Activated CD4-positive, alpha-beta T cell treated with anti-CD3 and anti-CD28 coated beads for 24 hours (primary cell): ENCODE data around the gene ADCY9.

Experiments
- DNase-seq, 2 donors: peaks; one replicate each; pipeline ENCODE4 v3.0.0-alpha.2; 2020; ENCODE audit warnings: low read depth in 2 of 2

The ADCY9 gene

DNA sequence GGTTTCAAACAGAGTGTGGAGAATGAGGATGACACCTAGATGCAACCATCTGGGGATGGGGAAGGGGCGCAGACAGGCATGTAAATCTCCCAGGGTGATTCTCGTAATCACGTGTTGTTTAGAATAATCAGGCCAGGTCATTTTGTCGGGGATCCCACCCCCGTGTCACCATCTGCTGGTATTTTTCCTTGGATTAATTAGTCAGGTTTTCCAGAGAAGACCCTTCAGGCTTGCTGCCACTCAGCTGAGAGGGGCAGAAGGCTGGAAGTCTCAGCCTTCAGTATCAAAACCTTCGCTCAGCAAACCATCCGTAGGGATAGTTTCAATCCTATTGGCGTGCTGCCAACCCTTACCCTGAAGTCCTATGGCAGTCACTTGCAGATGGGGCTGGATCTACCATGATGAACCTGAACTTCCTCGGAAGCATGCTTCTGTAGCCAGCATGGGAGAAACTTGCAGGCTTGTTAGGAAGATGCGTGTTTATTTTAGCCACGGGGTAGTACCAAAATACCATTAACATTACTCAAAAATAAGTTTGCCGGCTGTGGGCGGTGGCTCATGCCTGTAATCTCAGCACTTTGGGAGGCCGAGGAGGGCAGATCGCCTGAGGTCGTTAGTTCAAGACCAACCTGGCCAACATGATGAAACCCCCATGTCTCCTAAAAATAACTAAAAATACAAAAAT lies 7.5 kb upstream of the ADCY9 start:
- no peak for DNase-seq

DNA sequence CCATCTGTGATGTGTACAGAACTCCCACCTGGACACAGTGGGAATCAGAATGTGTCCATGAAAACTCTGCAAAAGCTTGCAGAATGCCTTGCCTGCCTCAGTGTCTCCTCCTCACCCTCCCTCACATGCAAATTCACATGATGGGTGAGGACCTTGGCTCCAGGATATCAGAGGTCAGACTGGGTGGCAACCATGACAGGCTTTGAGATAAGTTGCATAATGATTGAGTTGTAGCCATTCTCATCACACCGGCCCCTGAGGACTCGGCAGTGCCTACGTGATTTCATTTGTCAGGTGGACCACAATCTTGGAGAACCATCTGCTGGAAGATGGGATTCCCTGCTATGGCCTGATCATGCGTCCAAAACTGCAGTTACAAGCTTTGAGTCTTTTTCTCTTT lies 3.9 kb upstream of the ADCY9 start:
- no peak for DNase-seq

DNA sequence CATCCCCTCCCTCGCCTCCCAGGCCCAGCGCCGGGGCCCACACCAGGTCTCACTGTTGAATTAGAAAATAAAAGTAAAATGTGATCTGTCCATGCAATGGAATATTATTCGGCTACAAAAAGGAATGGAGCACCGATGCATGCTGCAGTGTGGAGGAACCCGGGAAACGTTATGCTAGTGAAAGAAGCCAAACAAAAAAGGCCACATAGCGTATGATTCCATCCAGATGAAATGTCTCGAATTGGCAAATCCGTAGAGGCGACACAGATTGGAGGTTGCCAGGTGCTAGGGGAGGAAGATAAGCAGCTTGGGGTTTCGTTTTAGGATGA lies 972 bp upstream of the ADCY9 start:
- no peak for DNase-seq

DNA sequence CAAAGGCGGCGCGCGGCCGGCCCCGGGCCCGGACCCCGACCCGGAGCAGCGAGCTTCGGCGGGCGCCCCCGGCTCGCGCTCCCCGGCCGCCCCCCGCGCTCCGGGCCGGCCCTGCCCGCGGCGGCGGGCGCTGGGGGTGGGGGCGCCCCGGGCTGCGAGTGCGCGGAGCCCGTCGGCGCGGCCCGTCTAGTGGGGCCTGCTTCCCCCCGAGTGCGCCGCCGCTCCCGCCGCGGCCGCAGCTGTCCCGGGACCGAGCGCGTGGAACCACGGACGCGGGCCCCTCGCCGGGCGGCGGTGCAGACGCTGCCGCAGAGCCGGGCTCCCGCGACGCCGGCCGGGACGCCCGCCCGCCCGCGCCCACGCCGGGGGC lies 308 bp downstream of the ADCY9 start:
- DNase-seq = no peak

DNA sequence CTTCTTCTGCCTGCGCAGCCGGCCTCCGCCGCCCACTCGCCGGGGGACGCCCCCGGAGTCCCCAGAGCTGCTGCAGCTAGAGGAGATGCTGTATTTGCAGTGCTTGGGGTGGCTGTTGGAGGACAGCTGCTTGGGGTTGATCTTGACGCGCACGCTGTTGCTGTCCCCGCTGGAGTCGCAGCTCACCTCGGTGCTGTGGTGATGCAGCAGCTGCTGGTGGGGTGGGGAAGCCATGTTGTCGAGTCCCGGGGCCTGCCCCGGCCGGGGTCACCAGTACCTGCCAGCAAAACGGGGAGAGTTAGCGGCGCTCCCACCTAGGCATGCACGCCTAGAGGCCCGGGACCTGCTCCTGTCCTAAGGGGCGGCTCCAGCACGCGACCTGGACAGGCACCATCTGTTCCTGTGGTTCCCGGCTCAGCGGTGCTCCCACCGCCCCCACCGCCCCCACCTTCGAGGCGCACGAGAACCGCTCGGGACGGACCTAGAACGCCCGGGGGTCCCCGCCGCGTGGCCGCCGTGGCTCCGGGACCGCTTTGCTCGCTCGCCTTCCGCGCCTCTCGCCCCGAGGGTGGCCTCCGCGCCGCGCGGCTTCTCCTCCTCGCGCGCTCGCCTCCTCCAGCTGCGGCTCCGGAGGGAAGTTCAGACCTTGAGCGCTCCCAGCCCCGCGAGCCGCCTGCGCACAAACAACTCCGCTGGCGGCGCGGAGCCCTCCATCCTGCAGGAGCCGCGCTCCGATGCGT lies 863 bp downstream of the ADCY9 start:
- peak; percentile 12 to 28 for DNase-seq

DNA sequence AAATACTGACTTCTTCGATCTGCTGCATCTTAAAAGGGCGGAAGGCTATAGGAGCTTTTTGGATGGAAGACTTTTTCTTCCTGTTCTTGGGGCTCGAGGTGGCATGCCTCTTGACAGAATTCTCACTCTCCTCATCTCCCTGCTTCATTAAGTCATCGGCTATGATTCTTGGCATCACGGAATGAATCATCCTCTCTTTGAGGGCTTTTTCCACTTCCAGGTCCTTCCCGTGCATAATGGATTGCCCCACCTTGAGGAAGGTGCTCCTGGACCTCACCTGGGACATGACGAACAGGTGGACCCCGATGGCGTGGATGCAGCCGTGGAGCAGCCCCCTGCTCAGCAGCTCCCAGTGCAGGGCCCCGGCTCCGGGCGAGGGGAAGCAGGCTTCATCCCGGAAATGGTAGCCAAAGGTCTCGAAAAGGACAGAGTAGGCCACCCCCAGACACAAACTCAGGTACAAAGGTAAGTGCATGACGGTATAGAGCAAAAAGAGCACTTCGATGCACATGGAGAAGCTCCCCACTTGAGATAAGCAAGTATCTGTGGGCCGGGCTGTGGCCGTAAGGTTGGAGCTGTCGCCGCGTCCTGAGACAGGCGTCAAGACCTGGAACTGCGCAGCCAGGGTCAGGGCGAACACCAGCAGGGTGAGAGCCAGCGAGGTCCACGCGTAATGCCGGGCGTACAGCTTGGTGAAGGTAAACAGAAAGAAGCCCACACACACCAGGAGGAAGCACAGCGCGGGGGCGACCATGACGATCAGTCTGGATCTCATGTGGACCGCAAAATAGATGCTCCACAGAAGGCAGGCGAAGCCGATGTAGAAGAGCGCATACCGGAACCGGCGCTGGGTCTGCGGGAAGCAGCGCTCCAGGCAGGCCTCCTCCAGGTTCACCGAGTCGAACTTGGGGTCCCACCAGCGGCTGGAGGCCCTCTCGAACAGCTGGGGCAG lies 1.7 kb downstream of the ADCY9 start:
- DNase-seq = no peak

DNA sequence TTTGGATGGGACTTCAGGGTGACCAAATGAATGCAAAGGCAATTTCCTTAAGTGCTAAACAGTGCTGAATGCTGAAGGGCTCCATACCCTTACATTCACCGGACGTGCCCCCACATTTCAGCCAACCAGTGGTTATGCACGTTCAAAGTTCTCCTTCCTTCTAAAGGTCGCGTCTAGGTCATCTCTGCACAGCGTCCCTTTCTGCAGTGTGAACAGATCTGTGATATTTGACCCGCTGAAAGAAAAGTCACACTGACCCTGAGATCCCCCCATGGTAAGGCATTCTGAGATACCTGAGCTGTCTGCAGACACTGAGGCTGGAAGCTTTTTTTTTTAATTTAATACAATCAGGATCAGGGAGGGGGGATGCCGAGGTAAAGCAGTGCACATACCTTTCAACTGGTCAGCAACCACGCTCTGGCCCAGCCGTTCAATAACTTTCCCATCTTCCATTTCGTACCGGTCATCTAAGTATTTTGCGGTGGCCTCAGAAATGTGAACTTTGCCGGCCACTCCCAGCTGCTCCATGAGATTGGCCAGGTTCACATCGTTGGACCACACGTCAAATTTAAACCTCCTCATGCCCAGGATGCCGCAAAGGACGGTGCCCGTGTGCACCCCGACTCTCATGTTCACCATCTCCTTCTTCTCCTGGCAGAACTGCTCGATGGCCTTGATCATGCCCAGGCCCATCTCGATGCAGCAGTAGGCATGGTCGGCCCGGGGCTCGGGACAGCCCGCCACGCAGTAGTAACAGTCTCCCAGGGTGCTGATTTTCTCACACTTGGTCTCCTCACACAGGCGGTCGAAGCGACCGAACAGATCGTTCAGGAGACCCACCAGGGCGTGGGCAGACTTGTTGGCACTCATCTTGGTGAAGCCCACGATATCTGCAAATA lies 2.6 kb downstream of the ADCY9 start:
- no peak for DNase-seq

DNA sequence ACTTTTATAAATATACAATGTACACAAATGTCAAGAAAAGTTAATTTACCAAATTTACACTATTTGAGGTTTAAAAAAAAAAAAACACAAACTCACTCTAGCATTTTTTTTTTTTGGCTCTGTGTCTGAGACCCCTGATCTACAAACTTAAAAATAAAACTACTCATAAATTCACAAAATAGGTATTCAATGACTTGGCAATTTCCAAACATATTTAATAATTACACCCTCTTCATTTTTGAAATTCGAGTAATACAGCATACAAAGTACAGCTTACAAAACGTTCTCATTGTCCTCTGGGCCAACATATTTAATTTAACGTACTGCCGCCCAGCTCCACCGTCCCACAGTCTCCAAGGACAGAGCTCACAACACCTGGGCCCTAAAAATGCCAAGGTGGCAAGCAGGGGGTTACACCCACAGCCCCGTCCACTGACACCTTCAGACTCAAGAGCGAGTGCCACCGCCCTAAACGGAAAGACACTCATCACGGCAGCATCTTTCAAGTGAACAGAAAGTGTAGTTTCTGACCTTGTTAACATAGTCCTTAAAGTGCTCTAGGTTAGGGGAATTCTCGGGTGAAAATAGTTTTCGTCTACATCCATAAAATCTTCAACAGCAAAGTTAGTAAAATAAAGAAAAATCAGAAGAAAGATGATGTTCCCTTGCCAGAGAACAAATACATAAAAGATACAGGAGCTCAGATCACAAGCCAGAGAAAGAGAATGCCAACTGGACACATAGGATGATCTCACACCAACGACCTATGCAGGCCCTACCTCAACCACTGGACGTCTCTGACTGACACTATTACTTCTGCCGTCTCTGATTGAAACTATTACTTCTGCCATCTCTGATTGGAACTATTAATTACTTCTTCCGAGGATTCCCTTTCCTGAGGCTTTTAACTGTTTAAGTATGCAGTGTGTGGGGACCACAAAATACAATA lies 4.2 kb downstream of the ADCY9 start:
- DNase-seq = no peak

DNA sequence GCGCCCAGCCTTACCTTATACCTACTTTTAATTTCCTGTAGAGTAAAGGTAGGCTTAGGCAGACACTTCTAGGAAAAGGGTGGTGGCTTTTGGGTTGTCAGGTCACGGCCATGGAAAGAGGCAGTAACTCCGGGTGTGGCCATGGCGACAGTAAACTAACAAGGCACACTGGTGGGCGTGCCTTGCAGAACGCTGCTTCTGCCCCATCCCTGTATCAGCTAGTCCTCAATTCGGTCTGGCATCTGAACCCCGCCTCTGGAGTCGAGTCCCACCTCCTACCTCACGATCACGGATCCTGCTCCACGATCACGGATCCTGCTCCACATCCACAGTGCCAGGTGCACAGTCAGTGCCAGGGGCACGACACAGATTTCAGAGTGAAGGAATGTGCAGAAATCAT lies 5.6 kb downstream of the ADCY9 start:
- DNase-seq = no peak

DNA sequence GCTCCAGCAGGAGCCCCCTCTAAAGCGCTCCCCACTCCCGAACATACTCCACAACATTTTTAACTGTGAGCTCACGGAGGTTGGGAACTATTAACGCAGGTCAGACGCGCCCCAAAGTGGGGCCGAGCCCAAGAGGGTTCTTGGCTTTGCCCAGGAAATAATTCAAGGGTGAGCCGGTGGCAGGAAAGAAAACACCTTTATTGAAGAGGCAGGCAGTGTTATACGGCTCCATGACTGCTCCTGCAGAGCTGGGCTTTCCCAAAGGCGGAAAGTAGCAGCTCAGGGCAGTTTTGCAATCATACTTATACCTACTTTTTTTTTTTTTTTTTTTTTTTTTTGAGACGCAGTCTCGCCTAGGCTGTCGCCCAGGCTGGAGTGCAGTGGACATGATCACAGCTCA lies 6.2 kb downstream of the ADCY9 start:
- DNase-seq = no peak

DNA sequence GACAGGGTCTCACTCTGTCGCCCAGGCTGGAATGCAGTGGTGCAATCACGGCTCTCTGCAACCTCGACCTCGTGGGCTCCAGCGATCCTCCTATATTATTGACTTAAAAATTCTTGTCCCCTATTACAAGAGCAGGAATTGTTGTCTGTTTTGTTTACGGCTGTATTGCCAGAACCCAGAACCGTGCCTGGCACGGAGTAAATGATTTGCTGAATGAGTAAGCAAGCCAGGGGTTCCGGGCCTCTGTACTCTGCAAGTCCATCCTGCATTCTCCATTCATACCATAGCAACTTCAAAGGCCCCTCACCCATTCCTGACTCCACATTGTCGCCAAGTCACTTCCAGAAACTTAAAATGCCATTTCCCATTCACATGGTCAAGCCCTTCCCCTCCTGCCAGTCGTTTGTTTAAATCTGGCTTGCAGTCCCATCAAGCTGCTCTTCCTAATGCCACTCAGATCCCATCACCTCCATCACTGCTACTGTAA lies 6.9 kb downstream of the ADCY9 start:
- no peak for DNase-seq

DNA sequence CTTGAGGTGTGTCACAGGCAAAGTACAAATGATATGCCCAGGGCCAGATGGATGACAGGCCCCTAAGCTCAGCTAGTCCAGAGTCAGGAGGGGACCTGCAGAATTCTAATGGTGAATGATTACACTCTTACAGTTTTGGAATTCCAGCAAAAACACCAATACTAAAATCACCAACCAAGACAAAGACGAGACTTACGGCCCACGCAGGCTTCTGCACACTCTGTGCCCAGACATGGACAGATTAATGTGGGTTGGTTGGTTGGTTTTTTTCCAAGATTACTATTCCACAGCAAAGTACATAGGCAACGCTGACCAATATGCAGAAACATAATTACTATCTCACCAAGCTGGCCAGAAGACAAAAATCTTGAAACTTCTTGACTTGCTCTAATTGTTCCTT lies 9.7 kb downstream of the ADCY9 start:
- DNase-seq = no peak

DNA sequence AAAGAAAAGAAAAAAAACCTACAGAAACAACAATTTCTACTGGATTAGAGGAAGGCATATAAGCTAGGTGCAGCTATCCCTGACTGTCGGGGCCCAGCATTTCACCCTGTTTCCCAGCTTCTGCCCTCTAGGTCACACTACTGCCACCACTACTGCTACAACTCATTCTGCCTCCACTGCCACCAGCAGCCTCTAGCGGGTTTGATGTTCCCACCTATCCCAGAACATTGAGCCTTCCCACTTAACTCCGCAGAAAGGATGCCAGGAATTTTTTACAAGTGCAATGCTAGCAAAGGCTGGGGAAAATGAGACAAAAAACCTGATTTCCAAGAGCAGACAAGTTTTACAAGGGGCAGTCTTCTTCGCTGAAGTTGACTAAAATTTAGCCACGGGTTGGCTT lies 10.4 kb downstream of the ADCY9 start:
- no peak for DNase-seq

DNA sequence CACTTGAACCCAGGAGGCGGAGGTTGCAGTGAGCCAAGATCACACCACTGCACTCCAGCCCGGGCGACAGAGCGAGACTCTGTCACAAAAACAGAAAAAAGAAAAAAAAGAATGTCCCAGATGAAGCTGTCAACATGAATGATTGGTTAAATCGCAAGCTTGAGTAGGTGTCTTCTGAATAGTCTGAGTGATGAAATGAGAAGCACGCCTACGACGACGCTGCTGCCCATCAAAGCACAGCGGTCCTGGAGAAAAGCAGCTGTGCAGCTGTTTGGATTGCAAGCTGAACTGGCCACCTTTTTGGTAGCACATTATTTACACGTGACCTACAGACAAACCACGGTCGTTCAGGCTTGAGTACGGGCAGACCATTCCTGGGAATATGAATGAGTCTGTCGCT lies 12.5 kb downstream of the ADCY9 start:
- DNase-seq = no peak

DNA sequence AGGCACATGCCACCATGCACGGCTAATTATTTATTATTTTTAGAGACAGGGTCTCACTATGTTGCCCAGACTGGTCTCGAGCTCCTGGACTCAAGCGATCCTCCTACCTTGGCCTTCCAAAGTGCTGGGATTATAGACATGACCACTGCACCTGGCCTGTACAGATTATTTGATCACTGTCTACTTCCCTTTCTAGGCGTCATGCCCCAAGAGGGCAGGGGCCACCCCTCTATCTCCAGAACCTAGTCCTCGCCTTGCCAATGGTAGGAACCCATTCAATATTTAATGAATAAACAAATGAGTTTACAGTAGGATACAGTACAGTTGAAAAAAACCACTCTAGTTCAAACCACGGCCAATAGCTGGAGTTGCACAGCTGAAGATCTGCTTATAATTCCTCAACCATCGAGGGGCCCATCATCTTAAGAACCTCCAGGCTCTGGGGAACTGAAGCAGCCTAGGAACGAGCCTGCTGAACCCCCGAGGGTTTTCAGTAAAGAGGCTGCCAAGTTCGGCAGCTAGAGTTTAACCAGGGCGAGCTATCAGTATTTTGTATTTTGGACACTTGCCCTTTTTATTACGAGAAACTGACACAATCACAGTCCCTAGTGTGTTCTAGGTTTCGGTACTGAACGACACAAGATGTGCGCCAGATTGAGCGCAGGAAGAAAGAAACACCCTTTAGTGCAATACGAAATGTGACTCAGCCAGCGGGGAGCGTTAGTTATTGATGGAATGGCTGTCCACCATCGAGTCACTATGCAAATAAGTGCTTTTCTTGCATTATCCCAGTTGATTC lies 14.6 kb downstream of the ADCY9 start:
- DNase-seq = no peak

DNA sequence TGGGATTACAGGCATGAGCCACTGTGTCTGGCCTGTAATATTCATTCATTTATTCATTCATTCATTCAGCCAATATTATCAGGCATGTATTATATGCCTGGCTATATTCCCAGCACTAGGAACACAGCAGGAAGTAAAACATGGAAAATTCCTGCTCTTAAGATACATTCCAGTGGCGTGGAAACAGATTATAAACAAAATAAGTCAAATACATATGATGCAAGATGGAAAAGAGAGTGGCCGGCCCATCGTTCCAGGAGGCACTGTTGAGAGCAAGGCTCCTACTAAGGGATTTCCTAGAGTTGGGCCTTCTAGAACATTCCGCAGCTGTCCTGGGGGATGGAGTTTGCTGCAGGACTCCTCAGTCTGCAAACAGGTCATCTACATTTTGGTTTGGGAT lies 17.7 kb downstream of the ADCY9 start:
- DNase-seq = no peak

DNA sequence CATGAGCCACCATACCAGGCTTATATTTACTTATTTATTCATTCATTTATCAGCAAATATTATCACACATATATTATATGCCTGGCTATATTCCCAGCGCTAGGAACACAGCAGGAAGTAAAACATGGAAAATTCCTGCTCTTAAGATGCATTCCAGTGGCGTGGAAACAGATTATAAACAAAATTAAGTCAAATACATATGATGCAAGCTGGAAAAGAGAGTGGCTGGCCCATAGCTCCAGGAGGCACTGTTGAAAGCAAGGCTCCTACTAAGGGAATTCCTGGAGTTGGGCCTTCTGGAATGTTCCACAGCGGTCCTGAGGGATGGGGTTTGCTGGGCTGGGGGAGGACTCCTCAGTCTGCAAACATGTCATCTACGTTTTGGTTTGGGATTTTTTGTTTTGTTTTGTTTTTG lies 18.4 kb downstream of the ADCY9 start:
- DNase-seq = no peak

DNA sequence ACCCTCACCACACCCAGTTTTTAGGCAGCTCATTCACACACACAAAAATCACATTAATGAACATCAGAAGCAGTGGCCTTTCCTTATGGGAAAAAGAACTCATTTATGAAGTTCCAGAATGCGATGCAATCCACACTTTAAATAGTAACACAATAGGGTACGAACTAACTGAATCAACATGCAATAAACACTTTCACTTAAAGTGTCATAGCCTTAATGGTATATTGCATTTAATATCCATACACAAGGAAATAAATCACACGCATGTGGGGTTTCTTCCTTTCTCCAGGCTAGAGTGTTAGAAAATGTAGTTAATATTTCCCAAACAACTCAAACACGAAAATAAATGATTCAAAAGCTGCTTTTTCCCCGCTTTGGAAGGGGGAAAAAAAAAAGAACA lies 19.7 kb downstream of the ADCY9 start:
- no peak for DNase-seq

DNA sequence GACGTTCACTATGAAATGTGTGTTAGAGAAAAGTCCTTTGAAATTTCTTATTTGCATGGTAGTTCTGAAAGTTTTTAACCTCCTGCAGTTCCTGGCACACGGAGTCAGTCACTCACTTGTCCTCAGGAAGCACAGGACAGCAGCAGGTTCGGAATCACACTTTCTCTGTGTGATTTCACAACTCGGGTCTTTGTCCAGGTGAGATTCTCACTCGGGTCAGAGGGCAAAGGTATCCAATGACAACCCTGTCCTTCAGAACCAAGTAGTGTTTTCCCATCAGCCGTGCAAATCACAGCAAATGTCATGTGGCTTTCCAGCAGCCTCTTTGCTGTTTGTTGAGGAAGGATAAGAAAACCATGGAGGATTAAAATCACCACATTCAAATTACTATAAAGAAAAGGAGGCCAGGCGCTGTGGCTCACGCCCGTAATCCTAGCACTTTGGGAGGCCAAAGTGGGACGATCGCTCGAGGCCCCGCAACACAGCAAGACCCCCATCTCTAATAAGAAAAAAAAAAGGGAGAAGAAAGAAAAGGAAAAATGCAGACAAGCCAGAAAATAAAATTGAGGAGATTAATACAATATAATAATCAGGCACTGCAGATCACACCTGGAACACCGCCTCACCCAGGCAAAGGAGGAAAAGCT lies 22.0 kb downstream of the ADCY9 start:
- DNase-seq = no peak
